Measurements from ENCODE around the gene IGLON5. TPM values are rescaled to one million over a fixed set of nuclear protein-coding genes. Genes with fewer than 3 reads are reported as not detected.

Gene IGLON5
- total and polyA plus RNA-seq, 2 experiments from 2014 or later, result 5.0 to 29.1 TPM

DNA sequence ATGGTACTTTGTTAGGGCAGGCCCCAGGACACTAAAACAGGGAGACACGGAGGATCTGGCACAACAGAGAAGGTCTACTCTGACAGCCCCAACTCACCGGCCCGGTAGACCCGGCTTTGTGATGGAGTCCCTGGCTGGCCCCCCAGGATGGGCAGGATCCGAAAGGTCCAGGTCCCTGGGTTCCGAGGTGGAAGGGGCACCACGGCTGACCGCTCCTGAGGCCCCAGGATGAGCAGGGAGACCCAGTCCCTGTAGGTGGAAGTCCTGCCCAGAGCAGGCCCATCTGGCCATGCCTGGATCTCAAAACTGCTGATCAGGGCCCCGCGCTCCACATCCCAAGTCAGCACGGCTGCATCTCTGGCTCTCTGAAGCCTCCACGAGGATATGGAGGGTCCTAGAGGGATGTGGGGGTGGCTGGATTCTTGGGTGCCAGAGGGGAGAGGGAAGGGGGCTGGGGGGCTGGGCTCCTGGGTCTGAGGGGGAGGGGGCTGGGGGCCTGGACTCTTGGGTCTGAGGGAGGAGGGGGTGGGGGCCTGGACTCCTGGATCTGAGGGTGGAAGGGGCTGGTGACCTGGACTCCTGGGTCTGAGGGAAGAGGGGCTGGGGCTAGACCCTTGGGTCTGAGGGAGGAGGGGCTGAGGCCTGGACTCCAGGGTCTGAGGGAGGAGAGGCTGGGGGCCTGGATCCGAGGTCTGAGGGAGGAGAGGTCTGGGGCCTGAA lies 25.9 kb downstream of the IGLON5 start:
- Mint-ChIP-seq H3K4me1 (peaks cover 19% of the 10 kb centered on the region), H3K4me3 (no peak overlapping the region), H3K27me3 (ENCODE audit: insufficient read depth, low read depth, poor library complexity) (peaks cover 24% of the 10 kb centered on the region), H3K27ac (no peak overlapping the region), H3K9me3 (no peaks in the 10 kb centered on the region; the same call in 2 of the 3 replicates), H3K36me3 (ENCODE audit: low read depth) (peaks cover 21% of the 10 kb centered on the region)
- no peak for ATAC-seq
- H4K20me1 ChIP-seq (replicated peaks; ENCODE audit: insufficient read depth), result no peaks in the 10 kb centered on the region
- no peaks in the 10 kb centered on the region for H3K79me2 ChIP-seq (replicated peaks; ENCODE audit: insufficient read depth)
- TF ChIP-seq STAT1 (IDR thresholded peaks at IDR 0.05; ENCODE audit: unreplicated experiment), result no peak
- TF ChIP-seq, protein P1, sequence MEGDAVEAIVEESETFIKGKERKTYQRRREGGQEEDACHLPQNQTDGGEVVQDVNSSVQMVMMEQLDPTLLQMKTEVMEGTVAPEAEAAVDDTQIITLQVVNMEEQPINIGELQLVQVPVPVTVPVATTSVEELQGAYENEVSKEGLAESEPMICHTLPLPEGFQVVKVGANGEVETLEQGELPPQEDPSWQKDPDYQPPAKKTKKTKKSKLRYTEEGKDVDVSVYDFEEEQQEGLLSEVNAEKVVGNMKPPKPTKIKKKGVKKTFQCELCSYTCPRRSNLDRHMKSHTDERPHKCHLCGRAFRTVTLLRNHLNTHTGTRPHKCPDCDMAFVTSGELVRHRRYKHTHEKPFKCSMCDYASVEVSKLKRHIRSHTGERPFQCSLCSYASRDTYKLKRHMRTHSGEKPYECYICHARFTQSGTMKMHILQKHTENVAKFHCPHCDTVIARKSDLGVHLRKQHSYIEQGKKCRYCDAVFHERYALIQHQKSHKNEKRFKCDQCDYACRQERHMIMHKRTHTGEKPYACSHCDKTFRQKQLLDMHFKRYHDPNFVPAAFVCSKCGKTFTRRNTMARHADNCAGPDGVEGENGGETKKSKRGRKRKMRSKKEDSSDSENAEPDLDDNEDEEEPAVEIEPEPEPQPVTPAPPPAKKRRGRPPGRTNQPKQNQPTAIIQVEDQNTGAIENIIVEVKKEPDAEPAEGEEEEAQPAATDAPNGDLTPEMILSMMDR (conservative IDR thresholded peaks at IDR 0.05; ENCODE audit: low read depth in 2 of 2), result no peak
- TF ChIP-seq, protein P2, sequence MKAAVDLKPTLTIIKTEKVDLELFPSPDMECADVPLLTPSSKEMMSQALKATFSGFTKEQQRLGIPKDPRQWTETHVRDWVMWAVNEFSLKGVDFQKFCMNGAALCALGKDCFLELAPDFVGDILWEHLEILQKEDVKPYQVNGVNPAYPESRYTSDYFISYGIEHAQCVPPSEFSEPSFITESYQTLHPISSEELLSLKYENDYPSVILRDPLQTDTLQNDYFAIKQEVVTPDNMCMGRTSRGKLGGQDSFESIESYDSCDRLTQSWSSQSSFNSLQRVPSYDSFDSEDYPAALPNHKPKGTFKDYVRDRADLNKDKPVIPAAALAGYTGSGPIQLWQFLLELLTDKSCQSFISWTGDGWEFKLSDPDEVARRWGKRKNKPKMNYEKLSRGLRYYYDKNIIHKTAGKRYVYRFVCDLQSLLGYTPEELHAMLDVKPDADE (IDR thresholded peaks at IDR 0.05), result no peak
- TF ChIP-seq EZH2 (IDR thresholded peaks at IDR 0.05; ENCODE audit: low read depth, unreplicated experiment), result no peak
- no peak for TF ChIP-seq ZNF331 (CRISPR knock-in tag; IDR thresholded peaks at IDR 0.05; ENCODE audit: low read depth)
- TF ChIP-seq JUNB (IDR thresholded peaks at IDR 0.05; ENCODE audit: unreplicated experiment), result no peak
- TF ChIP-seq, protein P3, sequence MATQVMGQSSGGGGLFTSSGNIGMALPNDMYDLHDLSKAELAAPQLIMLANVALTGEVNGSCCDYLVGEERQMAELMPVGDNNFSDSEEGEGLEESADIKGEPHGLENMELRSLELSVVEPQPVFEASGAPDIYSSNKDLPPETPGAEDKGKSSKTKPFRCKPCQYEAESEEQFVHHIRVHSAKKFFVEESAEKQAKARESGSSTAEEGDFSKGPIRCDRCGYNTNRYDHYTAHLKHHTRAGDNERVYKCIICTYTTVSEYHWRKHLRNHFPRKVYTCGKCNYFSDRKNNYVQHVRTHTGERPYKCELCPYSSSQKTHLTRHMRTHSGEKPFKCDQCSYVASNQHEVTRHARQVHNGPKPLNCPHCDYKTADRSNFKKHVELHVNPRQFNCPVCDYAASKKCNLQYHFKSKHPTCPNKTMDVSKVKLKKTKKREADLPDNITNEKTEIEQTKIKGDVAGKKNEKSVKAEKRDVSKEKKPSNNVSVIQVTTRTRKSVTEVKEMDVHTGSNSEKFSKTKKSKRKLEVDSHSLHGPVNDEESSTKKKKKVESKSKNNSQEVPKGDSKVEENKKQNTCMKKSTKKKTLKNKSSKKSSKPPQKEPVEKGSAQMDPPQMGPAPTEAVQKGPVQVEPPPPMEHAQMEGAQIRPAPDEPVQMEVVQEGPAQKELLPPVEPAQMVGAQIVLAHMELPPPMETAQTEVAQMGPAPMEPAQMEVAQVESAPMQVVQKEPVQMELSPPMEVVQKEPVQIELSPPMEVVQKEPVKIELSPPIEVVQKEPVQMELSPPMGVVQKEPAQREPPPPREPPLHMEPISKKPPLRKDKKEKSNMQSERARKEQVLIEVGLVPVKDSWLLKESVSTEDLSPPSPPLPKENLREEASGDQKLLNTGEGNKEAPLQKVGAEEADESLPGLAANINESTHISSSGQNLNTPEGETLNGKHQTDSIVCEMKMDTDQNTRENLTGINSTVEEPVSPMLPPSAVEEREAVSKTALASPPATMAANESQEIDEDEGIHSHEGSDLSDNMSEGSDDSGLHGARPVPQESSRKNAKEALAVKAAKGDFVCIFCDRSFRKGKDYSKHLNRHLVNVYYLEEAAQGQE (IDR thresholded peaks at IDR 0.05; ENCODE audit: unreplicated experiment), result no peak
- TF ChIP-seq ZNF114 (CRISPR knock-in tag; IDR thresholded peaks at IDR 0.05), result no peak
- TF ChIP-seq CREB1 (CRISPR knock-in tag; IDR thresholded peaks at IDR 0.05; ENCODE audit: low read depth), result no peak
- no peak for TF ChIP-seq POLR2AphosphoS5 (IDR thresholded peaks at IDR 0.05; ENCODE audit: low read depth)
- TF ChIP-seq NANOG (IDR thresholded peaks at IDR 0.05; ENCODE audit: borderline replicate concordance), result no peak
- no peak for TF ChIP-seq EZH2phosphoT487 (IDR thresholded peaks at IDR 0.05; ENCODE audit: unreplicated experiment)
- TF ChIP-seq, protein P4, sequence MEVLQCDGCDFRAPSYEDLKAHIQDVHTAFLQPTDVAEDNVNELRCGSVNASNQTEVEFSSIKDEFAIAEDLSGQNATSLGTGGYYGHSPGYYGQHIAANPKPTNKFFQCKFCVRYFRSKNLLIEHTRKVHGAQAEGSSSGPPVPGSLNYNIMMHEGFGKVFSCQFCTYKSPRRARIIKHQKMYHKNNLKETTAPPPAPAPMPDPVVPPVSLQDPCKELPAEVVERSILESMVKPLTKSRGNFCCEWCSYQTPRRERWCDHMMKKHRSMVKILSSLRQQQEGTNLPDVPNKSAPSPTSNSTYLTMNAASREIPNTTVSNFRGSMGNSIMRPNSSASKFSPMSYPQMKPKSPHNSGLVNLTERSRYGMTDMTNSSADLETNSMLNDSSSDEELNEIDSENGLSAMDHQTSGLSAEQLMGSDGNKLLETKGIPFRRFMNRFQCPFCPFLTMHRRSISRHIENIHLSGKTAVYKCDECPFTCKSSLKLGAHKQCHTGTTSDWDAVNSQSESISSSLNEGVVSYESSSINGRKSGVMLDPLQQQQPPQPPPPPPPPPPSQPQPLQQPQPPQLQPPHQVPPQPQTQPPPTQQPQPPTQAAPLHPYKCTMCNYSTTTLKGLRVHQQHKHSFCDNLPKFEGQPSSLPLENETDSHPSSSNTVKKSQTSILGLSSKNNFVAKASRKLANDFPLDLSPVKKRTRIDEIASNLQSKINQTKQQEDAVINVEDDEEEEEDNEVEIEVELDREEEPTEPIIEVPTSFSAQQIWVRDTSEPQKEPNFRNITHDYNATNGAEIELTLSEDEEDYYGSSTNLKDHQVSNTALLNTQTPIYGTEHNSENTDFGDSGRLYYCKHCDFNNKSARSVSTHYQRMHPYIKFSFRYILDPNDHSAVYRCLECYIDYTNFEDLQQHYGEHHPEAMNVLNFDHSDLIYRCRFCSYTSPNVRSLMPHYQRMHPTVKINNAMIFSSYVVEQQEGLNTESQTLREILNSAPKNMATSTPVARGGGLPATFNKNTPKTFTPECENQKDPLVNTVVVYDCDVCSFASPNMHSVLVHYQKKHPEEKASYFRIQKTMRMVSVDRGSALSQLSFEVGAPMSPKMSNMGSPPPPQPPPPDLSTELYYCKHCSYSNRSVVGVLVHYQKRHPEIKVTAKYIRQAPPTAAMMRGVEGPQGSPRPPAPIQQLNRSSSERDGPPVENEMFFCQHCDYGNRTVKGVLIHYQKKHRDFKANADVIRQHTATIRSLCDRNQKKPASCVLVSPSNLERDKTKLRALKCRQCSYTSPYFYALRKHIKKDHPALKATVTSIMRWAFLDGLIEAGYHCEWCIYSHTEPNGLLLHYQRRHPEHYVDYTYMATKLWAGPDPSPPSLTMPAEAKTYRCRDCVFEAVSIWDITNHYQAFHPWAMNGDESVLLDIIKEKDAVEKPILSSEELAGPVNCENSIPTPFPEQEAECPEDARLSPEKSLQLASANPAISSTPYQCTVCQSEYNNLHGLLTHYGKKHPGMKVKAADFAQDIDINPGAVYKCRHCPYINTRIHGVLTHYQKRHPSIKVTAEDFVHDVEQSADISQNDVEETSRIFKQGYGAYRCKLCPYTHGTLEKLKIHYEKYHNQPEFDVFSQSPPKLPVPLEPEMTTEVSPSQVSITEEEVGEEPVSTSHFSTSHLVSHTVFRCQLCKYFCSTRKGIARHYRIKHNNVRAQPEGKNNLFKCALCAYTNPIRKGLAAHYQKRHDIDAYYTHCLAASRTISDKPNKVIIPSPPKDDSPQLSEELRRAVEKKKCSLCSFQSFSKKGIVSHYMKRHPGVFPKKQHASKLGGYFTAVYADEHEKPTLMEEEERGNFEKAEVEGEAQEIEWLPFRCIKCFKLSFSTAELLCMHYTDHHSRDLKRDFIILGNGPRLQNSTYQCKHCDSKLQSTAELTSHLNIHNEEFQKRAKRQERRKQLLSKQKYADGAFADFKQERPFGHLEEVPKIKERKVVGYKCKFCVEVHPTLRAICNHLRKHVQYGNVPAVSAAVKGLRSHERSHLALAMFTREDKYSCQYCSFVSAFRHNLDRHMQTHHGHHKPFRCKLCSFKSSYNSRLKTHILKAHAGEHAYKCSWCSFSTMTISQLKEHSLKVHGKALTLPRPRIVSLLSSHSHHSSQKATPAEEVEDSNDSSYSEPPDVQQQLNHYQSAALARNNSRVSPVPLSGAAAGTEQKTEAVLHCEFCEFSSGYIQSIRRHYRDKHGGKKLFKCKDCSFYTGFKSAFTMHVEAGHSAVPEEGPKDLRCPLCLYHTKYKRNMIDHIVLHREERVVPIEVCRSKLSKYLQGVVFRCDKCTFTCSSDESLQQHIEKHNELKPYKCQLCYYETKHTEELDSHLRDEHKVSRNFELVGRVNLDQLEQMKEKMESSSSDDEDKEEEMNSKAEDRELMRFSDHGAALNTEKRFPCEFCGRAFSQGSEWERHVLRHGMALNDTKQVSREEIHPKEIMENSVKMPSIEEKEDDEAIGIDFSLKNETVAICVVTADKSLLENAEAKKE (CRISPR knock-in tag; IDR thresholded peaks at IDR 0.05), result no peak
- no peak overlapping the region for H2AFZ ChIP-seq
- no peak overlapping the region for H3K4me3 ChIP-seq
- H3K27me3 ChIP-seq (ENCODE audit: insufficient read depth), result peaks cover 16% of the 10 kb centered on the region
- no peak overlapping the region for H3K27ac ChIP-seq (ENCODE audit: low read depth)
- 0 out of 2 replicates have a peak, but pooled peaks cover 3% of the 10 kb centered on the region for H3K9me2 ChIP-seq (ENCODE audit: insufficient read depth)
- no peak for DNase-seq (ENCODE audit: low spot score)
- H3K4me1 ChIP-seq (ENCODE audit: insufficient read depth), result peaks cover 15% of the 10 kb centered on the region
- no peaks in the 10 kb centered on the region for H3K36me3 ChIP-seq (ENCODE audit: insufficient read depth)
- H3K4me2 ChIP-seq, result no peak overlapping the region
- H3F3A ChIP-seq (replicated peaks; ENCODE audit: low read depth), result no peaks in the 10 kb centered on the region

Data from GM23338 (cell line).